ENCODE results near the gene AGO1.

Gene AGO1

GRCh38 chr1:35876988-35877387 lies 6.0 kb upstream of the AGO1 start:
- DNase-seq (ENCODE audit: low spot score) = no peak
- H3K4me1 ChIP-seq (ENCODE audit: insufficient read depth, poor library complexity, severe bottlenecking) = no peaks in the 10 kb centered on the region
- H3K36me3 ChIP-seq (ENCODE audit: low read depth) = no peaks in the 10 kb centered on the region
- H3K4me3 ChIP-seq (ENCODE audit: severe bottlenecking) = no peak overlapping the region
- no peaks in the 10 kb centered on the region for H3K27me3 ChIP-seq (ENCODE audit: insufficient read depth, poor library complexity, severe bottlenecking)
- H3K9me3 ChIP-seq (ENCODE audit: severe bottlenecking) = no peaks in the 10 kb centered on the region
- no peak overlapping the region for H3K27ac ChIP-seq (ENCODE audit: poor library complexity, severe bottlenecking)
- peak; percentile 60; the same call in 2 of the 3 replicates for ATAC-seq (ENCODE audit: low read depth)
- TF ChIP-seq CTCF (IDR thresholded peaks at IDR 0.05; ENCODE audit: poor library complexity, severe bottlenecking) = no peak

- no peak for TF ChIP-seq CTCF (IDR thresholded peaks at IDR 0.05; ENCODE audit: poor library complexity, severe bottlenecking)
- no peaks in the 10 kb centered on the region for H3K9me3 ChIP-seq (ENCODE audit: severe bottlenecking)
- no peaks in the 10 kb centered on the region for H3K4me1 ChIP-seq (ENCODE audit: insufficient read depth, poor library complexity, severe bottlenecking)
- no peak for ATAC-seq (ENCODE audit: low read depth)
- H3K36me3 ChIP-seq (ENCODE audit: low read depth) = no peaks in the 10 kb centered on the region
- no peak overlapping the region for H3K4me3 ChIP-seq (ENCODE audit: severe bottlenecking)
- DNase-seq (ENCODE audit: low spot score) = no peak
- H3K27ac ChIP-seq (ENCODE audit: poor library complexity, severe bottlenecking) = no peak overlapping the region
- no peaks in the 10 kb centered on the region for H3K27me3 ChIP-seq (ENCODE audit: insufficient read depth, poor library complexity, severe bottlenecking)
These were observed 1.1 kb upstream of the AGO1 start for GRCh38 chr1:35881850-35882273.

GRCh38 chr1:35882586-35882944 lies 444 bp upstream of the AGO1 start:
- ATAC-seq (ENCODE audit: low read depth) (no peak), DNase-seq (ENCODE audit: low spot score) (no peak)
- Histone ChIP-seq H3K4me1 (ENCODE audit: insufficient read depth, poor library complexity, severe bottlenecking) (no peaks in the 10 kb centered on the region), H3K4me3 (ENCODE audit: severe bottlenecking) (peak overlapping the region; percentile 89), H3K36me3 (ENCODE audit: low read depth) (no peaks in the 10 kb centered on the region), H3K27ac (ENCODE audit: poor library complexity, severe bottlenecking) (no peak overlapping the region), H3K9me3 (ENCODE audit: severe bottlenecking) (no peaks in the 10 kb centered on the region), H3K27me3 (ENCODE audit: insufficient read depth, poor library complexity, severe bottlenecking) (no peaks in the 10 kb centered on the region)
- TF ChIP-seq CTCF (IDR thresholded peaks at IDR 0.05; ENCODE audit: poor library complexity, severe bottlenecking) = no peak

GRCh38 chr1:35883635-35884101 lies 659 bp downstream of the AGO1 start:
- DNase-seq (ENCODE audit: low spot score) = peak; percentile 57

More at GRCh38 chr1:35883635-35884101, 659 bp downstream of the AGO1 start:
- Histone ChIP-seq H3K36me3 (ENCODE audit: low read depth) (no peaks in the 10 kb centered on the region), H3K4me3 (ENCODE audit: severe bottlenecking) (peak overlapping the region; percentile 89), H3K27me3 (ENCODE audit: insufficient read depth, poor library complexity, severe bottlenecking) (no peaks in the 10 kb centered on the region), H3K4me1 (ENCODE audit: insufficient read depth, poor library complexity, severe bottlenecking) (no peaks in the 10 kb centered on the region), H3K27ac (ENCODE audit: poor library complexity, severe bottlenecking) (peak overlapping the region; percentile 4), H3K9me3 (ENCODE audit: severe bottlenecking) (no peaks in the 10 kb centered on the region)
- TF ChIP-seq CTCF (IDR thresholded peaks at IDR 0.05; ENCODE audit: poor library complexity, severe bottlenecking) = no peak
- peak; percentile 18; the same call in 2 of the 3 replicates for ATAC-seq (ENCODE audit: low read depth)
